NCI-H1105 treated with DMSO at 0.1 percent for 48 hours (cell line): ENCODE data around the gene NFIB.

ENCODE experiments used
- DNase-seq: peaks from one replicate; lab custom pipeline; 2025; lab: John Stamatoyannopoulos, UW

The NFIB gene

DNA sequence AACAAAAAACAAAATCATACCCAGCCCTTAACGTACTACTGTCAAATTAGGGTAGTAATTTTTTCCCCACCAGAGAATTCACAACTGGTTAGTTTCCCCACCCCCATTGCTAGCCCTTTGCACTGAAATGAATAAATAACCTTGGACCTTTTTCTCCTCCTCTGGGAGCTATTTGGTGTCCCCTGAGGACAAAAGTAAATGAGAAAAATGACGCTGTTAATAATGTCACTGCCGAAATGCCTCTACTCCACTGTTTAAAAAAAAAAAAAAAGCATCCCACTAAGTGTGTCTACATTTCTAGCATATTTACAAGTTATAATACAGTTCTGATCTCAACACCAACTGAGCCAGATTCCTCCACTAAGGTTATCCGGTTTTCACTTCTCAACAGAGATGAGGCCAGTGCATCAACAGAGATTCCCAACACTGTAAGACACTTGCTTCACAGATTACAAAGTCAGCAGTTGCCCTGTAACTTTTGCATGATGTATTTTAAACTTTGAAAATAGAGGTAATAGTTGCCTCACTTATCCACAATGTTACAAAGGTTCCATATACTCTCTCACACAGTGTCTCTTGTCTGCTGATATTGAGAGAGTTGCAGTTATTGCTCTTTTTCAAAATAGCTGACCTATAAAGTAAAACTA, 5.1 kb upstream of the NFIB start:
- no peak for DNase-seq

DNA sequence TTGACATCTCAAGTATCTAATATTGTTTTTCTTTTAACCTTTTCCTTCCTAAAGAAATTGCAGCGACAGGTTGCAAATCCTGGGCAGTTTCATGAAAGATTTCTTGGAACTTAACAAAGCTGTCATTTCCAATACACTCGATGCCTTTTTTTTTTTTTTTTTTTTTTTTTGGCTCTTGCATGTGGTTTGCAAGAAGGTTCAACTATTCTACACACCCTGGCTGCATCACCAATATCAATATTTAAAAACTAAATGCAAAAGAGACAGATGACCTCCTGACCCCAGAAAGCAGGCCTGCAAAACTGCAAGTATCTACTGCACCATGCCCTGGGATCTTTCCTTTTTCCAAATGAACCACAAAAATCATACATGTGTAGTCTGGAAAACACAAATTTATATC, 4.4 kb upstream of the NFIB start:
- DNase-seq = no peak

DNA sequence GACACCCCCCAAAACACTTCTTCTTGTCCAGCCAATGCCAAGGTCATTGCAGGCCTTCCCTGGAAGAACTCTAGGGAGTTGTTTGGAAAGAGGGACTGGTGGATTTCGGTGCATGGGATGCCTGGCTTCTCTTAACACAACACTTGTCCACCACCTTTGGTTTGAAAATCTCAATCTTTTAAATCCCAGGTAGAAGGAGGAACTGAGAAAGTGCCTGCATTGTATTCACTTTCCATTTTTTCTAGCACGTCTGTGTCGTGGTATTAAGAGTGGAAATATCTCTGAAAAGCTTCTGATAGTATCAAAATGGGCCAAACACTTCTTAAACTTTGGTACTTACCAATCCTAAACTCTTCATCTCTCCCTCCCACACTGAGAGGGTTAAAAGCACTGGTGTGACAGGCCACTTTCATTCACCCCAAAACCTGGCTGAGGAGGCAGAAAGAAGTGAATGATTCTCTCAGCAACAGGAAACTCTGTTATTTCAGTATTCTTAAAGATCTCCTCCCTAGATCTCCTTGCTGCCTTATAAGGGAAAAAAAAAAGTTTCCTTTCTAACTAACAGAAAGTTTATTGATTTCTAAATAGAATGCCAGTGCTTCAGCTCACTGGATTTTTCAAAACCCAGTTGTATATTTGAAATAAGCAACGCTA, 3.9 kb upstream of the NFIB start:
- DNase-seq = no peak

DNA sequence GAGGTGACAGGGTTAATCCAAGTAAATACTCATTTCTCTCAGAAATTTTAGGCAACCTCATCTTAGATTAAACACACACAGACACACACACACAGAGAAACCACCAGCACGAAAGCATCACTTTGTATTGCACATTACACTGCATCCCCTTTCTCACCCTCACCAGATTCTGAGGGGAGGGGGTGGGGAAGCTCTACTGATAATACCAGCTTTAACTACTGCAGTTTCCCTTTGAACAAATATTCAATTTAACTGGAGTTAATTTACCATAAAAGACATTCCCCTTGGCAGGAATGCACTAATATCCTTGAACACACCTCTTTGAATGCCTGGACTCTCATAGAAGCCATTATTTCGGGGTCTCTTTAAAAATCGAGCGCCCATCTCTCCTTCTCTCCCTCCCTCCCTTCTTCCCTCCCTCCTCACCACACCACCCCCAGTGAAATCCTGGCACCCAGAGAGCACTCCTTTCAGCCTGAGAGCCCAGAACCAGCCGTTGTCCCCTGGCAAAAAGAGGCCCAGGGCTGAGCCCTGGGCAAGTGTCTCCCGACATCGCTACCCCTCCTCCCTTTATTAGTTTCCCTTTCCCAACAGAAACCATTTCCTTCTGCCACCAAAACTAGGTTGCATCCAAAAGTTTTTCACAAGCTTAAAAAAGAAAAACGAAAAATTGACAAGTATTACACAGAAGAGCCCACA, 2.8 kb upstream of the NFIB start:
- DNase-seq = no peak

DNA sequence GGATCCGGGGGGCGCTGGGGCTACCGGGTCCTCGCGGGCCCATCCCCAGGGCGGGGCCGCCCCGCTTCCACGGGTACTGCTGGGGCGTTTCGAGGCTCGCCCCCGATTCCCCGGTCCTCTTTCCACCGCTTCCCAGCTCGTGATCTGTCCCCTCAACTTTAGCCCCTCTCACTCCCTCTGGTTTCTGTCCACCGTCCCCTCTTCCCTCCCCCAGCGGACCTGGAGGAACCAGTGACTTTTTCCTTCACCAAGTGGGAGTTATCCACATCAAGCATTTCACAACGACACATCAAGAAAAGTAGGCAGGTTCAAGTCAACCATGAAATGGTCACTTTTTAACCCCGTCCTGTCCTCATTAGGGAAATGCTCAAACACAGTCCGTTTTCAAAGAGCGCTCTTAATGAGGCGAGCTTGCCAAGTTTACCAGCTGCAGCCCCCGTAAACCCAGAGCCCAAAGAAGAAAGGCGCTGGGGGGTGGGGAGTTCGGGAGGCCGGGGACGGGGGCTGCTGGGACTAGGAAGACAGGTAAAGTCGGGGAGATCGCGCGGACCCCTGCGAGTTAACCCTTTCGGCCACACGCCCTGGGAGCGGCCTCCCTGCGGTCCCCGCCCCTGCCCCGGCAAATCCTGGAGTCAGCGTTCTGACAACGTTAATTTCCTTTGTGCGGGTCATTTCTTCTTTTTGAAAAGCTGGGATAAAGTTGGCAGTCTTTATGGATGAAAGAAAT, 2.1 kb upstream of the NFIB start:
- no peak for DNase-seq

DNA sequence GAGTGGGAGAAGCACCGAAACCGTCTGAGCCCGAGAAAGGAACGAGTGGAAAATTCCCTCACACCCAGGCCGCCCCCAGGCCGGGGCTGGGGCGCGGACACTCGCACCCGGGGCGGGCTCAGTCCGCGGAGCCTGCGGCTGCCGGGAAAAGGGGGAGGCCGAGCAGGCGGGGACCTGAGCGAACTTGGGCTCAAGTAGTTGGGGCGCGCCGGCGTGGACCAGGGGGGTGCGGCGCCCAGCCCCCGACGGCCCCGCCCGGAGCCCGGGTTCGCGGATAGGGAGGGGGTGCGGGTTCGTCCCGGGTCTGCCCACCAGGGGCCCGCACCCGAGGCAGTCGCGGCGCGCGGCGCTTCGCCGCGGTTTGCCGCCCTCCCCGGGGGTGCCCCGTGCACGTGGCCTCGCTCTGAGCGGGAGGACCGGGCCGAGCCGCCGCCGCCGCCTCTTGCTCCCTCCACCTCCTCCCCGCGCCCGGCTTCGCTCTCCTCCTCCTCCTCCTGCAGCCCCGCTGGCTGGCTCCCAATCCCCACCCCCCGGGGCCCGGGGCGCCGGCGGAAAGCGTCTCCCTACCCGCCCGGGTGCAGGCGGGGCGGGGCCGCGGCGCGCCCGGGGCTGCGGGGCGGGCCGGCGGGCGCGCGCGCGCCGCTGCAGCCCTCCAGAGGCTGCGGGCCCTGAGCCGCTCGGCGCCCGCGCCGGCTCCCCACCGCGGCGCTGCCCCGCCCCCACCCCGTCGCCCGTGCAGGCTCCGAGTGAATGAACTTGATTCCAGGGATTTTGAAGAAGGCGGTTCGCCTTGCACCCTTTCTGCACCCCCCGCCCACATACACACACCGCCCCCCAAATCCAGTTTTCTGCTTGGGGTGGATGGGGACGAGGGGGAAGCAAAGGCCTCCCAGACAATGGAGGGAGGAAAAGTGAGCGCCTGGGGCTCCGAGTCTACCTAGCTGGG, 1.3 kb upstream of the NFIB start:
- no peak for DNase-seq

DNA sequence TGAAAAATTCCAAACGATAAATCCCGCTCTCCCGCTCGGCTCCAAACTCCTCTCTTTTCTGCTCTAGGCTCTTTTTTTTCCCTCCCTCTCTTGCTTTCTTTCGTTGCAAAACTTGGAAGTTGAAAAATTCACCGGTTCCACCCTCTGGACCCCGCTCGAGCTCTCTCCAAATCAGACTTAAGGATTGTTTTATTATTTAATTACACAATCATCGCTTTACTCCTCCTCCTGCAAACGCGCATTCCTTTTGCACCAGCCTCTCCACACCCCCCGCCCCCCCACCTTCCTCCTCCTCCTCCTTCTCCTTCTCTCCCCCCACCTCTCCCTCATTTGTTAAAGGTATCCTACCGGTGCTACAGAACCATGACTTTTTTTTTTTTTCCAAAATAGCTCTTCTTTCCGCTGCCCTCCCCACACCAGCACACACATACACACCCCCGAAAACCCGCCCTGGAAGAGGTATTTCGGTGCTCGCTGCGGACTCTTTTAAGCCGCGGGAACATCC, 535 bp upstream of the NFIB start:
- no peak for DNase-seq

DNA sequence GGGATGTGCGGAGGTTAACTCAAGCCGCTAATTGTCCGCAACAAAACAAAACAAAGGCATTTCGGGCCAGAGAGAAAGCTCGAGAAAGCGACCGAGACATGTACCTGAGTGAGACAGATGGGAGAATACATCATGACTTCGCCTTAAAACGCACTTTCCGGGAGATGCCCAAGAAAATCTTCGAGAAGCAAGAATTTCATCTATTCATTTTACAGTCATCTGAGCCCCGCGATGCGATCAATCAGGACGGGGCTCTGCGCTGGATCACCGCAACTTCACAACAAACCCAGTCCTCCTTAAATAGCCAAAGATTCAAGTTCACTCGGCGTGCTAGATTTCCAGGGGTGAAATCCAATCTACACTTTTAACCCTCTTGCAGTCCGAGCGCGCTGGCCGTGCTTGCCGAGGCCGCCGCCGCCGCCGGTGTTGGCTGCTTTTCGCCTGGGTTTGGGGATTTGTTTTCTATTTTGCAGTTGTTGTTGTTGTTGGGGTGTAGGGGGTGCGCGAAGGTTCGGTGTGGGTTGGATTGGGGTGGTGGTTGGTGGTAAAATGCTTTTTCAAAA, 482 bp downstream of the NFIB start:
- no peak for DNase-seq

DNA sequence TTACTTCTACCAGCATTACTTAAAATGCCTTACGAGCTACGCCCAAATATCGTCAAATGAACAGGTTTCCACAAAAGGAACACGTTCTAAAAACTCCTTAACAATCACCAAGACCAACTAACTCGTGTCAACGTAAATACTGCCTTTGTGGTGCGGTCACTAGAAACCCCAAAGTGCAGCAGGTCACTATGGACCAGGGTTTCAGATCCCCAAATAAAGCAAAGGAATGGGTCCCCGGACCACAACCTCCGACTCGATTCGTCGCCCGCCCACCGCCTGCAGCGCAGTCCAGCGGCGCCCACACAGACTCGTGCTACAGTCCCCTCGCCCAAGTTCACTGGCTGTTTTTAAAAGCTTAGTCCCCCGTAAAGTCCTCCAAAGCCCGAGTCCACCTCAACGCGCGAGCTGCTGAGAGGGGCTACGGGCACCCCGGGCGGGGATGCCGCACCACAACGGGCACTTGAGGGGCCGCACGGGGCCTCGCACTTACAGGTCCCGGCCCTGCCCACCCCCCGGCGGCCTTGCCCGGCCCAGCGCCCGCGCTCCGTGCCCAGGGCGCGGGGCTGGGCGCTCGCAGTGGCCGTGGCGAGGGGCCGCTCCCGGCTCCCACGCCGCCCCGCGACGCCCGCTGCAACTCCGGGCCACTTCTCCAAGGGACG, 1.1 kb downstream of the NFIB start:
- DNase-seq = no peak

DNA sequence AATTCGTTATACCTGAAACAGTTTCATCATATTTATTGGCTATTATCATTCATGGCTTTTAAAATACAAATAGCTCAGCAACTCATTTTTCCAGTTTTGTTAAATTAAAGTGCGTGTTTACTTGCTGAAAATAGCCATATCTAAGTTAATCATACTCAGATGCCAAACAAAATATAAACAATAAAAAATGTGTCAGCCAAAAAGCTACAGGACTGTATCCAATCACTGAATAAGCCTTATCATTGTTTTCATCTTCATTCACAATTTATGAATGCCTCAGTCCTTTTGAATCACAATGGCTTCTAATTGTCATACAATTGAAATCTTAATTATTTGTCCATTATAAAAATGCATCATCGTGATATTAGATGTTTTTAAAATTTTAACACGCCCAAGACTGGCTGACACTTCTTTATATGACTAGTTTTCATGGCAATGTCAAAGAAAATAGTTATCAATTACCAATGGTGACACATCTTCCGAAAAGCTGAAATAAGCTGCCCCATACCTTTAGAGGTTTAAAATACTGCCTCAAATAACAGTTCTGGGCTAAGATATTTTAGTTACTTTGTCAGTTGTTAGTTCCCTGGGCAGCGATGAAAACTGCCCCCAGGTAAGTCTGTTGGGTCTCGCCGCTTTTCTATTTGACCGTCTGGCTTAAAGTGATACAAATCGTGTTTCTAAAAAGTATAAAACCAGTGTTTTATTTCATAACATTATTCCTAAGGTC, 1.8 kb downstream of the NFIB start:
- DNase-seq = no peak

DNA sequence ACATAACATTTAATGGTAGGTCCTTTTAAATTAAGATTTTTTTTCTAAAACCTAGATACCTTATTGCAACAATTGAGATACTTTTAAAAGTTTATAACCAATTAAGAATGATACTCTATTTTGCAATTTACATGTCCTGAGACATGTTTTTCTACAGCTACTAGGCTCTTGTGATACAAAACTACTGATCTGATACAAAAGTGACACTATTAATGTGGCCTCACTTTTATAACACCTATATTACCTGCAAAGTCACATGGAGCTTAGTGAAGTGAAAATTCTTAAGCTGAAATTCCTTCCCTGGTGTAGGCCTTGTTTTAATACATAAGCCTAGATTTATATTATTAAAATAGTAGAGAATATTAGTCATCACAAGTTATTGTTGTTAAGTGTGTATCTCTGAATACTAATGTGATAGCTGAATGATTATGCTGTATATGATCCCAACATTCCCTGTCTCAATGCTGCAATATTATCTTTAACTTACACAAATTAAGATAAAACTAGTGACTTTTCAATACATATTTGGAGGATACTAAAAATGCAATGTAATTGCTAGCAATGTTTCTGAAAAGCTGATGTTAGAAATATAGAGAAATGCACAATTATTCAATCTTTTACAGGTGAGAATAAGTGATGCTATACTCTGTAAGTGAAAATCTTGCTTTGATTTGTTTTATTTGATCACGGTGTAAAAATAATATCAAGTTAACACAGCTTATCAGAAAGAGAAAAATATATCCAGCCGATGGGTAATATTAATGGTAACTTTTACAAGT, 2.6 kb downstream of the NFIB start:
- DNase-seq = no peak

DNA sequence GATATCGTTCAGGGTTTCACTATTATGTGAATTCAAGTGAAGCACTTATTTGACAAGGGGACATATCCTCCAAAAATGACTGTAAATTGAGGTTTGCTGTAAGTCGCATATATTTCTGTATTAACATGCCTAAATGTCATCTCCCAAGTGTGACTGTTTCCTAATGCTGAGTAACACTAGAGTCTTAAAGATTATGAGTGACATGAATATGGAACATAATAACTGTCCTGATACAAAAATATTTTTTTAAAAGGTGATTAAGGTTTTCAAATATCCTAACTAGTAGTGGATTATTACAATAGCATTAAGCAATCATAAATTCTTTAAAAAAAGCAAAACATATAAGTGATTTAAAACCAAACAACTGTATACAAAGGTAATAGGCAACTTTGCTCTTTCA, 3.6 kb downstream of the NFIB start:
- no peak for DNase-seq

DNA sequence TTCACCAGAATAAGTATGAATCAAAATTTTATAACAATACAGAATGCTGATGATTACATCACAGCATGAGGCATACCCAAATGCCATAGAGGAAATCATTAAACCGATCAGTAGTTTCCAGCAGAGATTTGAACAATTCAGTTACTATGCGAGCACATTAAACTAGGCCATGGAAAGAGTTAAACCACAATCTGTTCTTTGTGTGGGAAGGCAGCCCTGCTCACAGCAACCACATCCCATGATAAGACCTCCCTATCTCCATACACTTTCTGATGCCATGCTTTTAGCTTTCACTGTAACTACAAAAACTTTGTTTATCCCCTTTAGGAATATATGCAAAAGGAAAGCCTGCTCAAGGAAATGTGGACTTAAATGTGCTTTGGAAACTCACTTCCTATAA, 4.5 kb downstream of the NFIB start:
- DNase-seq = no peak

DNA sequence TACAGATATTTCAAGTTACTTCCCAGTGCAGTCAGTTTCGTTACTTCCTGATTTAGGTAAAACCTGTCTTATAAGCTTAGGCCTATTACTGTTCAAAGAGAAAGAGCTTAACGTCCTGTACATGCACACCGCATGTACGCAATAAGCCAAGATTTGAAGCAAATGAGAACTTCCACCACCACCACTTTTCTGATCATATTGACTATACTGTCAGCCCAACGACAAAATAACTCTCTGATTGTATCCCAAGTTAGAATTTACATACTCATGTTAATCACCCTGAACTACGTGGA, 5.1 kb downstream of the NFIB start:
- no peak for DNase-seq

DNA sequence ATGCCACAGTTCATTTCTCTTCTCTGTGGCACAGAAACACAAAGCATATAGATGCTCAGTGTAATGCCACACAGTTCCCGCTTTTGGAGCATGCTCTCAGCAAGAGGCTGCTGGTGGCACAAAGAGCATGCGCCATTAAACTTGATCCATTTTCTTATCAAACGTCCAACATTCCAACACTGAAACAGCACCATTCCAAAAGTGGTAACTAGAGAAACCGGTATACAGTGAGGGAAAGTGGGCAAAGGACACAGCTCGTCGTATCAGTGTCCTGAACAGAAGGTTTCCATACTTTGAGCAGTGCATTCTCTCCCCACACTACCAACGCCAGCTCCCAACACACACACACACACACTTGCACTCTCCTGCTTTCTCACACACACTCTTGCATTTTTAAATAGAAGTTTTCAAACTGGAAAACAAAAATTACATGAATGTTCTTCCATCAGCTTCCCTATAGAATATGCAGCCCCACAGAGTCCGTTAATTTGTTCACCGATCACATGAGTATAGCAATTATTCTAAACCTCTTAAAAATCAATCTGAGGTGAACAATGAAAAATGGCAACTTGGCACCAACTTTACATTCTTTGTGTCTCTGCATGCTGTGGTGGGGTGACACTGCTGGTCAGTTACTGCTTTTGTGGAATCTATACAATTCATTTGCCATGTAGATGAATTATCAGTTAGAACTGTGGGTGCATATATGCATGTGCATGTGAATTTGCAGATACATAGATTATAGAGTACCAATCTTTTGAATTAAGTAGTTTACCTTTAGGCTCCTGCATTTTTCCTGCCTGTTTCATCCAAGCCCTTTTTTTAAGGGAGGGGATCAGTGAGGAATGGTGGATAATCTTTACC, 5.7 kb downstream of the NFIB start:
- DNase-seq = no peak

DNA sequence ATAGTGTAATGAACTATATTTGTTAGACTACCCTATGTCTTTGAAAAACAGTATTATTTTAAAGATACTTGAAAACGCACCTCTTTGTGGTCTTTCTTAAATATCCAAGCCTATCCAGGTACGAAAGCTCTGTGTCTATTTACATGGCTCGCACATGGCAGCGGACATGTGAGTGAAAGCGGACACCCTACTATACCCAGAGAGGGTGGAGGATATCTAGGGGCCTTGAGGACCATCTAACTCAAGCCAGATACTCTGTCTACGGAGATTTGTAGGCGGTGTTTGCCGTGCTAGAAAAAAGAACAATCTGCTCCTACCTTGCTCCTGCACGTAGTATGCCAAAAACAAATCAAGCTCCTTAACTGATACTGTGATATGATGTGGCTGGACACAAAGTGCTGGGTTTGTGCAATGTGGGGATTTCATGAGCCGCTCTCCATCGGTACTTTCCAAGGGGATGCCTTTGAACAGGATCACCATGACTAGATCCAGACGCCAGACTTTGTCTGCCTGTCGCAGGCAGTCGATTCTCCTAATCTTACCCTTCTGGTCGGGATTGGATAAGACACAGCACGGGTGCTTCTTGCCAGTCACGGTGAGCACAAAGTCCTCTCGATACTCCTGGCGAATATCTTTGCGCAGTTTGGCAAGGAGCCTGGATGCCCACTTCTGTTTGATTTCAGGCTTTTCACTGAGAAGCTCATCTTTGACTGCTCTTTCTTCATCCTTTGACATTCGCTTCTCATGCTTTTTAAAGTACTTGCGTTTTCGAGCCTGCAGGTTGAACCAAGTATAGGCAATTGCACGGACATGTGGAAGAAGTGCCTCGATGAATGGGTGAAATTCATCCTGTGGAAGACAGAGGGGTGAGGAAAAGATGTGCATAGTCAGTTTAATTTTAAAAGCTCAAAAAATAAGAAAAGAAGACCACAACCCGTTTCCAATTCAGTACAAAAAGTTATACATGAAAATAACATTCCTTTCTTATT, 7.0 kb downstream of the NFIB start:
- no peak for DNase-seq

DNA sequence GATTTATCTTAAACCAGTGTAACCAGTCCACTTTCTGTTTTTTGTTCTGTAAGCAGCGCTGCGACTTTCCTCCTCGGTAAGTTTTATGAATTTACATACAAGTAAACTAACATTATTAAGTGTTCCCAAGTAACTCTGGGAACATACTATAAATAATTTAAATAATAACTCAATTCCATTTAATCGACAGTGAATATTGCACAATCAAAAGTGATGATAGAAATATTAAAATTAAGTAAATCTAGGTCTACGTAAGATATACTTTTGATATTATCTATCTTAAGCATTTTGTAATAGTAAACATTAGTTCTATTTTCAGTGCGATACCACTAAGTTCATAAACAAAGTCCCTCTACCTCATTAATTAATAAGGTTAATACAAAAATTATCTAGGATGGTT, 7.8 kb downstream of the NFIB start:
- DNase-seq = no peak
